HFF-Myc (cell line): ENCODE data around the gene PDE4C.

Experiments used
- DNase-seq: peaks from one replicate; pipeline ENCODE4 v3.0.0-alpha.2; 2011; ENCODE audit warnings: low read depth; ENCODE audit errors: extremely low read depth
- H3K4me3 ChIP-seq: replicated peaks from 2 replicates; pipeline ENCODE4 v1.5.1; 2011; ENCODE audit warnings: low read depth, mild to moderate bottlenecking, control low read depth, low read length
- CTCF ChIP-seq: IDR thresholded peaks from 2 replicates; pipeline ENCODE4 v1.5.1; 2012; ENCODE audit warnings: mild to moderate bottlenecking, low read depth, low read length, control low read depth; ENCODE audit errors: missing control alignments

The PDE4C gene

GRCh38 chr19:18262917-18263316, 36.7 kb upstream of the PDE4C start:
- no peak overlapping the region for H3K4me3 ChIP-seq
- DNase-seq, result no peak
- TF ChIP-seq CTCF, result no peak

GRCh38 chr19:18262144-18262543, 35.9 kb upstream of the PDE4C start:
- no peak for DNase-seq
- TF ChIP-seq CTCF, result no peak

GRCh38 chr19:18261474-18261873, 35.2 kb upstream of the PDE4C start:
- DNase-seq, result no peak
- TF ChIP-seq CTCF, result no peak
- no peak overlapping the region for H3K4me3 ChIP-seq

More at GRCh38 chr19:18262144-18262543, 35.9 kb upstream of the PDE4C start:
- H3K4me3 ChIP-seq, result no peak overlapping the region

- no peak overlapping the region for H3K4me3 ChIP-seq
- TF ChIP-seq CTCF, result no peak
- DNase-seq, result no peak
Observed at GRCh38 chr19:18259893-18260292, 33.7 kb upstream of the PDE4C start.

GRCh38 chr19:18257503-18258470, 31.5 kb upstream of the PDE4C start:
- TF ChIP-seq CTCF, result no peak
- no peak for DNase-seq
- H3K4me3 ChIP-seq, result no peak overlapping the region

- H3K4me3 ChIP-seq, result no peak overlapping the region
- TF ChIP-seq CTCF, result no peak
- no peak for DNase-seq
Observed at GRCh38 chr19:18254546-18255503, 28.6 kb upstream of the PDE4C start.
